DND-41 (cell line): ENCODE measurements around the gene KLF15.

Experiments used
- CTCF ChIP-seq: IDR thresholded peaks from 2 replicates; pipeline ENCODE4 v1.5.1; 2012; ENCODE audit warnings: borderline replicate concordance, low read length, moderate library complexity, mild to moderate bottlenecking; ENCODE audit not compliant: poor library complexity, severe bottlenecking; ENCODE audit errors: extremely low read depth
- EZH2 ChIP-seq: IDR thresholded peaks from 3 replicates; pipeline ENCODE4 v1.6.1; 2012; ENCODE audit warnings: borderline replicate concordance, low read depth, mild to moderate bottlenecking, moderate library complexity, low read length, inconsistent platforms; ENCODE audit not compliant: severe bottlenecking

- TF ChIP-seq CTCF (no peak), EZH2 (no peak)
Observed at GRCh38 chr3:126367316-126367805, 10.2 kb upstream of the KLF15 start.
